ENCODE measurements around the gene YWHAH. TPM values are rescaled to one million over a fixed set of nuclear protein-coding genes. Genes with fewer than 3 reads are reported as not detected.

YWHAH gene
- total and polyA plus RNA-seq, 8 donors, result 100 to 183 (median 113) TPM

DNA sequence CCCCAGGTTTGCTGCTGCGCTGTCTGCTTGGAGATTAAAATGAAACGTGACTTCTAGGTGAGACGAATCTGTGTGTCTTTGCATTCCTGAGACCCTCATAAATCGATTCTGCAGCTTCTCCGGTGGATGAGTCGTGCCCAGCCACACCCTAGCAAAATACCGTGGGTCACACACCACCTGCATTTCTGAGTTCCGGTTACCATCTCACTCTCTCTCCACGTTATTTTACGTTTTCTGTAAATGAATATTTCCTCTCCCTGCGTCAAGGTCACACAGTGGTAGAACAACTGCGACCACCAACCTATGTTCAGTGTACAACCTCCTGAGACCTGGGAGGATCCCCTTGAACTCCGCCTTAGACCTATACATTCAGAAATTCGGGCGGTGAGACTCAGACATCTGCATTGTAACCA is 1.1 kb downstream of the YWHAH start:
- H3K27ac ChIP-seq, result peak overlapping the region; percentile 96 to 97
- ATAC-seq (no peak), DNase-seq (peak in 1 of 4 donors; percentile 32)
- intact Hi-C loops (cut with DNase I), result no loop called here
- no peaks in the 10 kb centered on the region for H3K27me3 ChIP-seq
- H3K9me3 ChIP-seq, result no peaks in the 10 kb centered on the region
- peak overlapping the region; percentile 62 to 94 for H3K4me3 ChIP-seq
- peaks cover 0 to 22% of the 10 kb centered on the region in 2 donors for H3K36me3 ChIP-seq
- H3K4me1 ChIP-seq, result peaks cover 8 to 55% of the 10 kb centered on the region in 2 donors
- TF ChIP-seq, protein P1, sequence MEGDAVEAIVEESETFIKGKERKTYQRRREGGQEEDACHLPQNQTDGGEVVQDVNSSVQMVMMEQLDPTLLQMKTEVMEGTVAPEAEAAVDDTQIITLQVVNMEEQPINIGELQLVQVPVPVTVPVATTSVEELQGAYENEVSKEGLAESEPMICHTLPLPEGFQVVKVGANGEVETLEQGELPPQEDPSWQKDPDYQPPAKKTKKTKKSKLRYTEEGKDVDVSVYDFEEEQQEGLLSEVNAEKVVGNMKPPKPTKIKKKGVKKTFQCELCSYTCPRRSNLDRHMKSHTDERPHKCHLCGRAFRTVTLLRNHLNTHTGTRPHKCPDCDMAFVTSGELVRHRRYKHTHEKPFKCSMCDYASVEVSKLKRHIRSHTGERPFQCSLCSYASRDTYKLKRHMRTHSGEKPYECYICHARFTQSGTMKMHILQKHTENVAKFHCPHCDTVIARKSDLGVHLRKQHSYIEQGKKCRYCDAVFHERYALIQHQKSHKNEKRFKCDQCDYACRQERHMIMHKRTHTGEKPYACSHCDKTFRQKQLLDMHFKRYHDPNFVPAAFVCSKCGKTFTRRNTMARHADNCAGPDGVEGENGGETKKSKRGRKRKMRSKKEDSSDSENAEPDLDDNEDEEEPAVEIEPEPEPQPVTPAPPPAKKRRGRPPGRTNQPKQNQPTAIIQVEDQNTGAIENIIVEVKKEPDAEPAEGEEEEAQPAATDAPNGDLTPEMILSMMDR (IDR thresholded peaks at IDR 0.05), result no peak

DNA sequence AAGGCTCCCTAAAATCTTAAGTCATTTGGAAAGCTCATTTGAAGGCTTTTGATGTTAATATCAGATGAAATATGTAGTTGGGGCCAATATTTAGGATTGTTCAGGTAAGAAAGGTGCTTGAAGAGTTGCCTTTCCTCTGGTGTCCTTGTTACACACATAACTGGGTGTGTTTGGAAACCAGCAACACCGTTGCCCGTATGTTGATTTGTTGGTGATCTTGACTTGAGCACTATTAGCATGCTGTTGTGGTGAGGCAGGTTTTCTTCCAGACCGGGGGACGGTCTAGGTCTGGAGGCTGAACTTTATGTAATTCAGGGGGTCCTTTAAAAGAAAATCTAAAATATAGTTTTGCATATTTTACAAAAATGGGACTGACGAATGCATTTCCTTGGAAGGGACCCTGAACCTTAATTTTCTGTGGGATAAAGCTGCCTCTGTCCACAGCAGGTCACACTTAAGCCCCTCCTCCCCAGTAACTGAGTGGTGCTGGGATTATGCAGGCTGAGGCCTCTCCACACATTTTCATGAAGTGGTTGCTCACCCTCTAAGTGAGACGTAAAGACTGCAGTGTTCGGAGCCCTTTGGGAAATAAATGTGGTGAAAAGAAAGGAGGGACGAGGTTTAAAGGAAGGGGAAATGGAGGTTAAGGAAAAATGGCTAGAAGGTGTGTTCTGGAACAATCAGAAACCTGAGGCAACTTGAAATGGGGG is 1.8 kb downstream of the YWHAH start:
- Histone ChIP-seq H3K4me1 (peaks cover 8 to 61% of the 10 kb centered on the region in 2 donors), H3K27me3 (no peaks in the 10 kb centered on the region), H3K4me3 (peak overlapping the region; percentile 62 to 94), H3K27ac (peak overlapping the region; percentile 96 to 97), H3K9me3 (no peaks in the 10 kb centered on the region), H3K36me3 (peaks cover 0 to 28% of the 10 kb centered on the region in 2 donors)
- peak; percentile 13 for ATAC-seq
- TF ChIP-seq, protein P1 (IDR thresholded peaks at IDR 0.05), result no peak
- peak in 2 of 4 donors; percentile 19 to 25 for DNase-seq
- intact Hi-C loops (cut with DNase I), result no loop called here

DNA sequence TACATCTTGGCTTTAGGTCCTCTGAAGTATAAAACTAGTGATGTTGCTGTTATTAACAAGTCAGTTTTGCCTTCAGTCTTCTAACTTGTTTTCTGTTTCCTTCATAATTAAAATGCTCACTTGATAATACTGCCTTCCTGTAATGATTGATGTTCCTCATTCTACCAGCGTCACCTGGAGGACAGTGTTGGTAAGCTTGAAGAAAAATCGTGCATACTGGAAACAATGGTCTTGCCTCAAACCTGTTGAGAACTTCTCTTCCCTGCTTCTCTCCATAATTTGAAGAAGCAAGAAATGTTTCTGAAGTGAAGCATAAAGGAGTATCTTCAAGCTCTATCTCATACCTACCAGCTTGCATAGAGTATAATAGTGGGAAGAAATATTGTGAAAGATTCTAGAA is 3.0 kb downstream of the YWHAH start:
- no peaks in the 10 kb centered on the region for H3K27me3 ChIP-seq
- intact Hi-C loops (cut with DNase I), result no loop called here
- TF ChIP-seq, protein P1 (IDR thresholded peaks at IDR 0.05), result peak in 1 of 2 donors; percentile 36
- peaks cover 19 to 73% of the 10 kb centered on the region in 2 donors for H3K4me1 ChIP-seq
- peak overlapping the region in 1 of 2 donors; percentile 94 for H3K4me3 ChIP-seq
- ATAC-seq (no peak), DNase-seq (no peak)
- peaks cover 0 to 31% of the 10 kb centered on the region in 2 donors for H3K36me3 ChIP-seq
- peak overlapping the region in 1 of 2 donors; percentile 97 for H3K27ac ChIP-seq
- no peaks in the 10 kb centered on the region for H3K9me3 ChIP-seq

DNA sequence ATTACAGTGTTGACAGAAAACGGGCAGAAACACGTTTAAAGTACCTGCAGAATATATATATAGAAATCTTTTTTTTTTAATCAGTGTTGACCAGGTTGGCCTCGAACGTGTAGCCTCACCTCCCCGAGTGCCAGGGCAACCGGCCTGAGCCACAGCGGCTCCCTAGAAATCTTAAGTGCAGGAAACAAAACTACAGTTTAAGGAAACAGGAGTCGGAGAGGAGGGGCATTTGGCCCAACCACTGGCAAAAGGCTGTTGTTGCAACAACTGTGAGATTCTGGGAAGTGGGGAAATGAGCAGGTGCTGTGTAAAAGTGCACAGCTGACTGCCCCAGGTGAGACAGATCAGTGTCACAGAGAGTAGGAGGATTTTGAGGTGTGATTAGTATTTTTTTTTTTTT is 3.7 kb downstream of the YWHAH start:
- peaks cover 21 to 77% of the 10 kb centered on the region in 2 donors for H3K4me1 ChIP-seq
- intact Hi-C loops (cut with DNase I), result no loop called here
- H3K4me3 ChIP-seq, result no peak overlapping the region

DNA sequence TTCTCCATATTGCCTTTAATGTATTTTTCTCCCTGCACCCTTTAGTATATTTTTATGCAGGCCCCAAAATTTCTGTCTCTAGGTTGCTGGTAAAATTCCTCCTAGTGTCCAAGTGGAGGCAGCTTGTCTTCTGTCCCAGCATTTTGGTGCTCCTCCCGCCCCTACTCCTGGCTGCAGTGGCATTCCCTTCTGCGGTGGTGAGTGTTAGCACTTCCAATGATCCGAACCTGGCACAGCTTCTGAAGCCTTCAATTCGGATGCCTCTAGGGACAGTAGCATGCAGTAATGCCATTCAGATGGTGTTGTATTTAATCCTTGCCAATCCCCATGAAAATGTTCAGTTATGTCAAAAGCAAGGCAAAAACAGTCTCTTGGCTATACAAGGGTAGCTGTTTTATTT is 5.9 kb downstream of the YWHAH start:
- no peaks in the 10 kb centered on the region for H3K27me3 ChIP-seq
- ATAC-seq, result no peak
- intact Hi-C loops (cut with DNase I), result no loop called here
- peak in 1 of 4 donors; percentile 16 for DNase-seq
- peaks cover 0 to 38% of the 10 kb centered on the region in 2 donors for H3K36me3 ChIP-seq
- no peak overlapping the region for H3K4me3 ChIP-seq
- TF ChIP-seq, protein P1 (IDR thresholded peaks at IDR 0.05), result no peak
- peak overlapping the region in 1 of 2 donors; percentile 34 for H3K27ac ChIP-seq
- no peaks in the 10 kb centered on the region for H3K9me3 ChIP-seq
- H3K4me1 ChIP-seq, result peaks cover 30 to 90% of the 10 kb centered on the region in 2 donors

More for the DNA sequence above, 3.7 kb downstream of the YWHAH start:
- TF ChIP-seq, protein P1 (IDR thresholded peaks at IDR 0.05), result no peak
- H3K27ac ChIP-seq, result peak overlapping the region in 1 of 2 donors; percentile 42
- ATAC-seq (no peak), DNase-seq (no peak)
- H3K36me3 ChIP-seq, result peaks cover 0 to 31% of the 10 kb centered on the region in 2 donors
- no peaks in the 10 kb centered on the region for H3K27me3 ChIP-seq
- H3K9me3 ChIP-seq, result no peaks in the 10 kb centered on the region

All from left lung (tissue), 10 donors.